K562 (cell line): ENCODE results near the gene ZDHHC8. TPM values are rescaled to one million over a fixed set of nuclear protein-coding genes. Genes with fewer than 3 reads are reported as not detected.

ENCODE experiments used
- ARID2 ChIP-seq: fragments of 450-650 bp; IDR thresholded peaks from 2 replicates; pipeline ENCODE4 v1.6.1; 2017; ENCODE audit warnings: antibody characterized with exemption, mild to moderate bottlenecking
- CBFA2T3 ChIP-seq: fragments of 450-650 bp; IDR thresholded peaks from 2 replicates; pipeline ENCODE4 v1.6.1; 2017
- CBX2 ChIP-seq: fragments of 200-600 bp; sonication (generic); IDR thresholded peaks from one replicate; pipeline ENCODE4 v1.6.1; 2012; ENCODE audit warnings: mild to moderate bottlenecking, low read length, inconsistent platforms; ENCODE audit not compliant: insufficient read depth, poor library complexity, severe bottlenecking
- CEBPG ChIP-seq, 3 experiments: fragments of 200-800 bp in 1 of 3; sonication (Bioruptor generic) in 1 of 3; sonication (generic) in 1 of 3; formaldehyde crosslinking in 1 of 3; IDR thresholded peaks in 2 of 3; conservative IDR thresholded peaks in 1 of 3; 2 replicates each; pipeline versions ENCODE4 v1.6.1 to v1.8.0; 2016 to 2022; ENCODE audit warnings: missing compliant biosample characterization in 2 of 3, missing genetic modification characterization in 2 of 3, mild to moderate bottlenecking in 1 of 3, missing genetic modification reagents in 1 of 3
- EHMT2 ChIP-seq: fragments of 450-650 bp; IDR thresholded peaks from 2 replicates; pipeline ENCODE4 v1.6.1; 2018; ENCODE audit warnings: antibody characterized with exemption
- FOXJ3 ChIP-seq: sonication (generic); formaldehyde crosslinking; IDR thresholded peaks from 2 replicates; pipeline ENCODE4 v1.4.0; 2020; ENCODE audit warnings: mild to moderate bottlenecking, missing genetic modification reagents
- HOXB6 ChIP-seq: fragments of 250-450 bp; sonication (Bioruptor Pico); IDR thresholded peaks from 2 replicates; pipeline ENCODE4 v1.5.1; 2022; ENCODE audit warnings: mild to moderate bottlenecking, borderline replicate concordance
- KDM1A ChIP-seq, 2 experiments: fragments of 450-650 bp; IDR thresholded peaks; 2 replicates each; pipeline ENCODE4 v1.6.1; 2016; ENCODE audit warnings: mild to moderate bottlenecking in 2 of 2
- NFE2L1 ChIP-seq: fragments of 450-650 bp; IDR thresholded peaks from 2 replicates; pipeline ENCODE4 v1.6.1; 2016; ENCODE audit warnings: missing genetic modification characterization, low read depth, mild to moderate bottlenecking, missing compliant biosample characterization, moderate library complexity, borderline replicate concordance
- SLC30A9 ChIP-seq: fragments of 250-450 bp; sonication (Bioruptor Pico); IDR thresholded peaks from 2 replicates; pipeline ENCODE4 v1.8.0; 2022; ENCODE audit warnings: mild to moderate bottlenecking, moderate library complexity
- SMC3 ChIP-seq: conservative IDR thresholded peaks from 2 replicates; pipeline ENCODE4 v1.6.1; 2011; ENCODE audit warnings: low read depth, low read length, improper control_type of control experiment; ENCODE audit not compliant: insufficient read depth
- SRSF7 ChIP-seq: fragments of 200-400 bp; formaldehyde crosslinking; optimal IDR thresholded peaks from 2 replicates; pipeline ENCODE3; 2017; ENCODE audit warnings: mild to moderate bottlenecking, low read depth, low read length
- ZFP1 ChIP-seq: fragments of 450-650 bp; formaldehyde crosslinking; IDR thresholded peaks from 2 replicates; pipeline ENCODE4 v1.4.0; 2020; ENCODE audit warnings: mild to moderate bottlenecking, mixed read lengths
- ZNF165 ChIP-seq: fragments of 250-450 bp; sonication (Bioruptor Pico); IDR thresholded peaks from 2 replicates; pipeline ENCODE4 v1.4.0; 2020; ENCODE audit warnings: borderline replicate concordance
- ZNF217 ChIP-seq: sonication (generic); formaldehyde crosslinking; IDR thresholded peaks from 2 replicates; pipeline ENCODE4 v1.8.0; 2022; ENCODE audit warnings: mild to moderate bottlenecking, missing genetic modification reagents
- ZNF436 ChIP-seq: fragments of 250-450, 450-650 bp; sonication (Bioruptor Pico); formaldehyde crosslinking; IDR thresholded peaks from 2 replicates; pipeline ENCODE4 v1.7.0; 2020; ENCODE audit warnings: mild to moderate bottlenecking
- ZNF79 ChIP-seq: fragments of 250-450 bp; sonication (Bioruptor Pico); IDR thresholded peaks from 2 replicates; pipeline ENCODE4 v1.4.0; 2020; ENCODE audit warnings: low read depth, mild to moderate bottlenecking, moderate library complexity
- polyA plus RNA-seq, 8 experiments: library from polyadenylated mRNA; depleted of rRNA in 4 of 8; stranded (reverse) in 5 of 8; unstranded in 3 of 8; fragments of >200 nt; fragmentation: Nextera tagmentation in 2 of 8; fragmentation: Illumina TruSeq in 1 of 8; extraction: Ambion mirVana in 2 of 8; extraction: Trizol in 1 of 8; gene quantifications; 2 replicates each; pipeline versions ENCODE4 v1.2.1 to v1.2.3, GENCODE V29; 2011 to 2014; ENCODE audit warnings: inconsistent platforms in 1 of 8, missing spikeins in 1 of 8
- total RNA-seq, 7 experiments: library from RNA; depleted of rRNA in 6 of 7; stranded (reverse); fragments of >200 nt in 6 of 7; fragmentation: Illumina TruSeq in 2 of 7; extraction: Trizol in 2 of 7; gene quantifications; 2 replicates each; pipeline versions ENCODE4 v1.2.1 to v1.2.3, GENCODE V29; 2011 to 2021; ENCODE audit warnings: low replicate concordance in 1 of 7
- TF ChIP-seq, protein P1 (sequence below): sonication (generic); formaldehyde crosslinking; IDR thresholded peaks from 2 replicates; pipeline ENCODE4 v1.8.0; 2022; ENCODE audit warnings: mild to moderate bottlenecking, missing genetic modification reagents
- TF ChIP-seq, protein P2 (sequence below), 2 experiments: IDR thresholded peaks; 2 replicates each; pipeline ENCODE4 v1.6.1; 2011; ENCODE audit warnings: borderline replicate concordance in 1 of 2, control low read depth in 1 of 2, low read depth in 1 of 2, low read length in 1 of 2, mild to moderate bottlenecking in 1 of 2, mixed read lengths in 1 of 2, moderate library complexity in 1 of 2; ENCODE audit not compliant: insufficient read depth in 1 of 2, insufficient read length in 1 of 2, poor library complexity in 1 of 2, severe bottlenecking in 1 of 2; ENCODE audit errors: extremely low read depth in 1 of 2
- TF ChIP-seq, protein P3 (sequence below): sonication (generic); formaldehyde crosslinking; IDR thresholded peaks from 2 replicates; pipeline ENCODE4 v1.8.0; 2022; ENCODE audit warnings: mild to moderate bottlenecking, missing genetic modification reagents

Gene ZDHHC8
- total and polyA plus RNA-seq, 9 of the 15 experiments (the other 6 are each of a cell fraction or from before 2014, with no cell fraction given), result 0.04 to 109 (median 16.4) TPM

DNA sequence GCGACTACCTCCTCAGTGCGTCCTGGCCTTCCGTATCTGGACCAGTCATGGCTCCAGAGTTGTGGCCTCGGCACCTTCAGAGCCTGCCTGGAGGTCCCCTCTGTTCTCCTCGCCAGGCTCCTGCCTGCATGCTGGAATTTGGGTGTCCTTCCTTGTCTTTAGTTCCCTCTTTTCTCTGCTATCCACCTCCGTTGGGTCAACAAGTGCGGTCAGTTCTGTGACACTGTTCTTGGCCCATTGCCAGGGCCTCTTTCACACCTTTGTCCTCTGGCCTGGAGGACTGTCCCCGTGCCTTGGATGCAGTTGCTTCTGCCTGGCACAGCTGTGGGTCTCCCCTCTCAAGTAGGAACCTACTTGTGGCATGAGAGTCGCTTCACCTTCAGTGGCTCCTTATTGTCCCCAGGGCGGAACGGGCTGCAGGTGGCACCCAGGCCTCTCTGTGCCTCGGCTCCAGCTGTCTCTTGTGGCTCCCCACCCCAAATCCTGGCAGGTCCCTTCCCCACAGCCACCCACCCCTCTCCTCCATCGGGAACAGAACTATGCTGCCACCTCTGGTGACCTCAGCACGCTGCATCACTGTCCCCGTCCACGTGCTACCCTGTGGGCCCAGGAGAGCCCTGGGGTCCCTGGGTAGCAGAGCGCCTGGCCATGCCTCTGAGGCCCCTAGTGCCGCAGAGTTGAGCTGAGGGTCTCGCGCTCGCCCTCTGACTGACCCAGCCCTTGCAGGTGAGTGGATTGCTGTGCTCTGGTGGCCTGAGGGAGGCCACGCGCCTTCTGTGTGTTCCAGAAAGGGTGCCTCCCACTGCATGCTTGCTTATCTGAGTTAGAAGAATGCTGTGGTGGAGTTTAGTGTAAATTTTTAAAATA lies 46.8 kb upstream of the ZDHHC8 start (continued):
- no peak for TF ChIP-seq ZNF79 (CRISPR knock-in tag)
- 0 out of 2 replicates have a peak, but pooled peaks have one; percentile 27 for TF ChIP-seq HOXB6 (CRISPR knock-in tag)
- no peak for TF ChIP-seq ZFP1 (CRISPR knock-in tag)
- TF ChIP-seq ZNF436 (CRISPR knock-in tag), result no peak
- no peak for TF ChIP-seq FOXJ3
- TF ChIP-seq SMC3, result peak; percentile 58
- no peak for TF ChIP-seq CEBPG (CRISPR knock-in tag; IDR thresholded peaks at IDR 0.05)
- TF ChIP-seq CEBPG (tag; conservative IDR thresholded peaks at IDR 0.05 in 1 of 2, IDR thresholded peaks at IDR 0.05 in 1 of 2), result no peak
- TF ChIP-seq CBX2, result no peak
- no peak for TF ChIP-seq ARID2
- TF ChIP-seq KDM1A (IDR thresholded peaks at IDR 0.05), result no peak
- TF ChIP-seq EHMT2, result no peak
- TF ChIP-seq NFE2L1 (tag), result no peak
- no peak; the same call in 1 of the 2 replicates for TF ChIP-seq ZNF165 (CRISPR knock-in tag)
- TF ChIP-seq SRSF7, result no peak
- no peak for TF ChIP-seq SLC30A9 (CRISPR knock-in tag)
- TF ChIP-seq, protein P1, sequence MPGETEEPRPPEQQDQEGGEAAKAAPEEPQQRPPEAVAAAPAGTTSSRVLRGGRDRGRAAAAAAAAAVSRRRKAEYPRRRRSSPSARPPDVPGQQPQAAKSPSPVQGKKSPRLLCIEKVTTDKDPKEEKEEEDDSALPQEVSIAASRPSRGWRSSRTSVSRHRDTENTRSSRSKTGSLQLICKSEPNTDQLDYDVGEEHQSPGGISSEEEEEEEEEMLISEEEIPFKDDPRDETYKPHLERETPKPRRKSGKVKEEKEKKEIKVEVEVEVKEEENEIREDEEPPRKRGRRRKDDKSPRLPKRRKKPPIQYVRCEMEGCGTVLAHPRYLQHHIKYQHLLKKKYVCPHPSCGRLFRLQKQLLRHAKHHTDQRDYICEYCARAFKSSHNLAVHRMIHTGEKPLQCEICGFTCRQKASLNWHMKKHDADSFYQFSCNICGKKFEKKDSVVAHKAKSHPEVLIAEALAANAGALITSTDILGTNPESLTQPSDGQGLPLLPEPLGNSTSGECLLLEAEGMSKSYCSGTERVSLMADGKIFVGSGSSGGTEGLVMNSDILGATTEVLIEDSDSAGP (CRISPR knock-in tag), result no peak
- TF ChIP-seq ZNF217 (CRISPR knock-in tag), result no peak
- TF ChIP-seq, protein P2, sequence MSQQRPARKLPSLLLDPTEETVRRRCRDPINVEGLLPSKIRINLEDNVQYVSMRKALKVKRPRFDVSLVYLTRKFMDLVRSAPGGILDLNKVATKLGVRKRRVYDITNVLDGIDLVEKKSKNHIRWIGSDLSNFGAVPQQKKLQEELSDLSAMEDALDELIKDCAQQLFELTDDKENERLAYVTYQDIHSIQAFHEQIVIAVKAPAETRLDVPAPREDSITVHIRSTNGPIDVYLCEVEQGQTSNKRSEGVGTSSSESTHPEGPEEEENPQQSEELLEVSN (IDR thresholded peaks at IDR 0.05; ENCODE audit: borderline replicate concordance in 1 of 2, extremely low read depth in 1 of 2, insufficient read depth in 1 of 2, insufficient read length in 1 of 2, low read depth in 1 of 2, low read length in 1 of 2, poor library complexity in 1 of 2, severe bottlenecking in 1 of 2), result peak; percentile 94 to 97
- TF ChIP-seq, protein P3, sequence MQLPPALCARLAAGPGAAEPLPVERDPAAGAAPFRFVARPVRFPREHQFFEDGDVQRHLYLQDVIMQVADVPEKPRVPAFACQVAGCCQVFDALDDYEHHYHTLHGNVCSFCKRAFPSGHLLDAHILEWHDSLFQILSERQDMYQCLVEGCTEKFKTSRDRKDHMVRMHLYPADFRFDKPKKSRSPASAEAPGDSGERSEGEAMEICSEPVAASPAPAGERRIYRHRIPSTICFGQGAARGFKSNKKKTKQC, result no peak
- TF ChIP-seq CBFA2T3, result no peak
